Activated CD4-positive, alpha-beta T cell treated with anti-CD3 and anti-CD28 coated beads, Interleukin-2, amount 10 ng/mL, durations not matched to agents 7 days and 5 days (primary cell): ENCODE measurements around the gene PARD3B. TPM values are rescaled to one million over a fixed set of nuclear protein-coding genes. Genes with fewer than 3 reads are reported as not detected.

Experiments
- CTCF ChIA-PET: fragments of 350-600 bp; sonication (Branson Sonifier 250); formaldehyde crosslinking; loops from one replicate; lab custom pipeline; 2021; ENCODE audit warnings: antibody characterized with exemption; lab: Charles Lee
- POLR2A ChIA-PET: fragments of 350-600 bp; sonication (Branson Sonifier 250); formaldehyde crosslinking; loops from one replicate; lab custom pipeline; 2021; ENCODE audit warnings: antibody characterized with exemption; lab: Charles Lee
- DNase-seq: peaks from one replicate; pipeline ENCODE4 v3.0.0-alpha.2; 2020
- H3K27ac Mint-ChIP-seq: one replicate; pipeline ENCODE4 v1.8.0; 2021; ENCODE audit warnings: mild to moderate bottlenecking, moderate library complexity, mixed read lengths
- H3K27me3 Mint-ChIP-seq: one replicate; pipeline ENCODE4 v1.8.0; 2021; ENCODE audit warnings: mixed read lengths
- H3K36me3 Mint-ChIP-seq: one replicate; pipeline ENCODE4 v1.8.0; 2021; ENCODE audit warnings: low read depth, mixed read lengths
- H3K4me1 Mint-ChIP-seq: one replicate; pipeline ENCODE4 v1.8.0; 2021; ENCODE audit warnings: mixed read lengths
- H3K4me3 Mint-ChIP-seq: one replicate; pipeline ENCODE4 v1.8.0; 2021; ENCODE audit warnings: mild to moderate bottlenecking, moderate library complexity, mixed read lengths
- H3K9me3 Mint-ChIP-seq: one replicate; pipeline ENCODE4 v1.8.0; 2021; ENCODE audit warnings: mixed read lengths
- total RNA-seq, 2 experiments: library from RNA; stranded (reverse); gene quantifications; one replicate each; pipeline ENCODE4 v1.2.3, GENCODE V29; 2021

PARD3B gene
- total RNA-seq, 2 experiments from 2014 or later = 0.50 to 0.77 TPM

DNA sequence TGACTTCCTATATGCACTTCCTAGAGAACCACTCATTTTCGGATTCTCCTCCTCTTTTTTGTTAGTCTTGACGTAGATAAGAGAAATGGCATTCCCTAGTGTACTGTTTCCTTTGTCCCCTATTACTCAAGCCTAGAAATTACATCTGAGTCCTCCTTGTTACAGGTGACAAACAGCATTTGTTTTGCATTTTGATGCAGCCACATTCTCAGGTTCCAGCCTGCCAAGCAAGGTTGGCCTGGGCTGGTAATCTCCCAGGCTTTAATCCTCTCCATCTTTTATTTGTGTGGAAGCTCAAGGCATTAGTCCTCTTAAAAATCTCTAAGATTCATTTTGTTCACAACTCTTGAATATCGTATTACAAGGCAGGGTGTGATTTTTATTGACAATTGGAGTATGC is 819.0 kb downstream of the PARD3B start:
- POLR2A ChIA-PET = no interaction called here
- CTCF ChIA-PET = interaction anchor here (0.7 kb wide), 1 partner anchor 46 kb away, joined by 3 read pairs; no protein-coding TSS in a partner anchor

DNA sequence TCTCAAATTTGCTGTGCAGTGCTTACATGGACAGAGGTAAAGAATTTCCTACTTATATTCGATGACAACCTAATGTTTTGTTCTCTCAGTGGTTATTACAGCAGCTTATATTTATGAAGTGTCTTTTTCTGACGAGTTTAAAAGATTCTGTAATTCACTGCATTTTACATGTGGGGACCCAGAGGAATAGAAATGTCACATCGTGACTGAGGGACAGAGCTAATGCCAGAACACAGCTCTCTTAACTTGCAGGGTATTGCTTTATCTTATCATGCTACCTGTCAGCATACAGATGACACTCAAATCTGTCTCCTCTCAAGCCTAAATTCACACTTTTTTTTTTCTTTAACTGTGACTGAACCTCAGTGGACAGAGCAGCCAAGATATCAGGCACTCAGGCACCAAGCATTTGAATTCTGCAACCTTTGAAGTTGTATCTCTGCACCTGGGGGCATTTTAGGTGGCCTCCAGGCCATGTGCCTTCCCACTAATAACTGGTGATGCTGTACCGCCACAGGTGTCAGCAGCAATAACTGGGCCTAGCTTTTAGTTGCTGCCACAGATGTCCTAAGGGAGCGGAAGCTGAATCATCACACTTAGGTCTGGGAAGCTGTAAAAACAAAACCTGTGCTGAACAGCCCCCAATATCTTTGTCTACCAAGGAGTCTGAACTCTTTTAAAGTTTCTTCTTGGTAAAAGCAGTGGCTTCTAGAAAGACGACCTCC is 821.2 kb downstream of the PARD3B start:
- peaks cover 3% of the 10 kb centered on the region for H3K27me3 Mint-ChIP-seq

More for the DNA sequence above, 819.0 kb downstream of the PARD3B start:
- peaks cover 7% of the 10 kb centered on the region for H3K27me3 Mint-ChIP-seq
- no peaks in the 10 kb centered on the region for H3K4me1 Mint-ChIP-seq
- no peaks in the 10 kb centered on the region for H3K36me3 Mint-ChIP-seq
- DNase-seq = no peak
- no peak overlapping the region for H3K4me3 Mint-ChIP-seq
- no peaks in the 10 kb centered on the region for H3K9me3 Mint-ChIP-seq
- H3K27ac Mint-ChIP-seq = no peak overlapping the region

DNA sequence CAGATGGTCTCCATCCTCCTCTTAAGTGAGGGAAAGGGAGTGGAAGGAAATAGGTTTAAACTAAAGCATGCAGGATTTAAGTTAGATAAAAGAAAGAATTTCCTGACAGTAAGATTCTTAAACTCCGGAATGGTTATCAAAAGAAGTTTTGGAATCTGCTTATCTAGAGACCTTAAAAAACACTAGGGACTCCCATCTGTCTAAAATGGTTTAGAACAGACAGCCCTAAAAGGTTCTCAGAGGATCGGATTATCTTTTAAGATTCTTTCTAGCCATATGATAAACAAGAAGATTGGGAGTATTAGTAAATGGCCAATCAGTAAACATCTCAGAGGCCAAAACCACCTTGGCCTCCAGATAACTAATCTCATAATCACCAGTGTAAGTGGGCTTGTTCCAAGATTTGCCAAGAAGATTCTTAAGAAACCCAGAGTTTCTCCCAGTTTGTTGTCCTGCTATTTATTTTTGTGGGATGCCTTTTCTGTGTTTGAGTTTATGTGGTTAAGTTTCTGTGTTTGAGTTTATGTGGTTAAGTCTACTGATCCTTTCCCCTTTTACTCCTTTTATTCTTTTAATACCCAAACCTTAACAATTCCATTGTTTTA is 822.2 kb downstream of the PARD3B start:
- H3K9me3 Mint-ChIP-seq = peaks cover 2% of the 10 kb centered on the region
- peaks cover 3% of the 10 kb centered on the region for H3K27me3 Mint-ChIP-seq
- ChIA-PET CTCF (no interaction called here), POLR2A (no interaction called here)
- no peak for DNase-seq
- no peak overlapping the region for H3K27ac Mint-ChIP-seq
- peaks cover 4% of the 10 kb centered on the region for H3K4me1 Mint-ChIP-seq
- no peaks in the 10 kb centered on the region for H3K36me3 Mint-ChIP-seq
- no peak overlapping the region for H3K4me3 Mint-ChIP-seq

More for the DNA sequence above, 821.2 kb downstream of the PARD3B start:
- H3K4me3 Mint-ChIP-seq = no peak overlapping the region
- peaks cover 2% of the 10 kb centered on the region for H3K9me3 Mint-ChIP-seq
- no peaks in the 10 kb centered on the region for H3K36me3 Mint-ChIP-seq
- POLR2A ChIA-PET = interaction anchor here (0.6 kb wide), 1 partner anchor 1295 kb away, joined by 4 read pairs; no protein-coding TSS in a partner anchor
- no peak for DNase-seq
- CTCF ChIA-PET = no interaction called here
- no peak overlapping the region for H3K27ac Mint-ChIP-seq
- H3K4me1 Mint-ChIP-seq = no peaks in the 10 kb centered on the region

DNA sequence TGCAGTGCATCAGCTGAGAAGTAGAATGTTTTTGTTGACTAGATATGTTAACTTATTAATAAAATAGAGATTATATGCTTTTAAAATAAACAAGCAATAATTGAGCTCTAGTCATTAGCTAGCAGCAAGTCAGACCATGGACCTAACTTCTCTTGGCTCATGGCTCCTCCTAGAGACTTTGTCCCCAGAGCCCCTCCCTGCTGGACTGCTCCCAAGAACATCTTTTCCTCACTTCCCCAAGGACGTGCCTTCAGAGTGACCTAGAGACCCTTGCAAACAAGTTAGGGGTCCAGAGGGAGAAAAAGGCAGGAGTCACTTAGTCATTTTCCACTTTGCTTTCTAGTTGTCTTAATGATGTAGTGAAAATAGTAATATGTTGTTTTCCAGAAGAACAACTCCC is 824.5 kb downstream of the PARD3B start:
- Mint-ChIP-seq H3K27me3 (peaks cover 3% of the 10 kb centered on the region), H3K4me3 (no peak overlapping the region), H3K9me3 (peaks cover 2% of the 10 kb centered on the region), H3K4me1 (peaks cover 4% of the 10 kb centered on the region), H3K27ac (no peak overlapping the region), H3K36me3 (no peaks in the 10 kb centered on the region)
- no peak for DNase-seq
- POLR2A ChIA-PET = no interaction called here
- CTCF ChIA-PET = no interaction called here

DNA sequence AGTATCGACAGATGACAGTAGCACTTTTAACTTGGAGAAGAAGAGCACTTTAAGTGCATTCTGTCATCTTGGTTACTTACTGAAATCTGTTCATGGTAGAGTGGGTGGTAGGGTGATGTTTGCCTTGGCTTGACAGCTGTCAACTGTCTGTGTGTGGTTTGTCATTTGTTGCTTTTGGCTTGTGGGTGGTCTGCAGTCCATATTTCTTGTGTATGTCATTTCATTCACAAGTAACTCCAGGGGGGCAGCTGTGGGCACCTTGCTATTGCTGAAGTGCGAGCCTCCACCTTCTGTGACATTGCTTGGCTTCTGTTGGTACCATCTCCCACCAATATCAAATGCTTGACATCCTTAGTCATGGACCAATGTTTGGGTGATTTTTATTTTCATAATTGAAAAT is 825.5 kb downstream of the PARD3B start:
- peaks cover 4% of the 10 kb centered on the region for H3K4me1 Mint-ChIP-seq
- H3K4me3 Mint-ChIP-seq = no peak overlapping the region
- ChIA-PET CTCF (no interaction called here), POLR2A (no interaction called here)
- DNase-seq = no peak
- H3K27me3 Mint-ChIP-seq = peaks cover 3% of the 10 kb centered on the region
- H3K36me3 Mint-ChIP-seq = no peaks in the 10 kb centered on the region
- H3K9me3 Mint-ChIP-seq = peaks cover 2% of the 10 kb centered on the region
- H3K27ac Mint-ChIP-seq = no peak overlapping the region

DNA sequence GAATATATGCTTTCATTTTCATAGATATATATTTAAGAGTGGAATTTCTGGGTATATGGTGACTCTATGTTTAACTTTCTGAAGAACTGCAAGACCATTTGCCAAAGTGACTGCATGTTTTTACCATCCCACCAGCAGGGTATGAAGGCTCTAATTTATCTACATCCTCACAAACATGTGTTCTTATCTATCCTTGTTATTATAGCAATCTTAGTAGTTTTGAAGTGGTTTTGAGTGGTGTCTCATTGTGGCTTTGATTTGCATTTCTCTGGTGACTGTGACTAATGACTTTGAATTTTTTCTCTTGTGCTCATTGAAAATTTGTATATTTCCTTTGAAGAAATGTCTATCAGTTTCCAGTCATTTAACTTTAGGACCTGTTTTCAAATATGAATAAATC is 826.9 kb downstream of the PARD3B start:
- Mint-ChIP-seq H3K27ac (no peak overlapping the region), H3K36me3 (no peaks in the 10 kb centered on the region), H3K9me3 (peaks cover 2% of the 10 kb centered on the region), H3K4me3 (no peak overlapping the region), H3K27me3 (peaks cover 3% of the 10 kb centered on the region), H3K4me1 (peaks cover 4% of the 10 kb centered on the region)
- ChIA-PET CTCF (no interaction called here), POLR2A (no interaction called here)
- DNase-seq = no peak

DNA sequence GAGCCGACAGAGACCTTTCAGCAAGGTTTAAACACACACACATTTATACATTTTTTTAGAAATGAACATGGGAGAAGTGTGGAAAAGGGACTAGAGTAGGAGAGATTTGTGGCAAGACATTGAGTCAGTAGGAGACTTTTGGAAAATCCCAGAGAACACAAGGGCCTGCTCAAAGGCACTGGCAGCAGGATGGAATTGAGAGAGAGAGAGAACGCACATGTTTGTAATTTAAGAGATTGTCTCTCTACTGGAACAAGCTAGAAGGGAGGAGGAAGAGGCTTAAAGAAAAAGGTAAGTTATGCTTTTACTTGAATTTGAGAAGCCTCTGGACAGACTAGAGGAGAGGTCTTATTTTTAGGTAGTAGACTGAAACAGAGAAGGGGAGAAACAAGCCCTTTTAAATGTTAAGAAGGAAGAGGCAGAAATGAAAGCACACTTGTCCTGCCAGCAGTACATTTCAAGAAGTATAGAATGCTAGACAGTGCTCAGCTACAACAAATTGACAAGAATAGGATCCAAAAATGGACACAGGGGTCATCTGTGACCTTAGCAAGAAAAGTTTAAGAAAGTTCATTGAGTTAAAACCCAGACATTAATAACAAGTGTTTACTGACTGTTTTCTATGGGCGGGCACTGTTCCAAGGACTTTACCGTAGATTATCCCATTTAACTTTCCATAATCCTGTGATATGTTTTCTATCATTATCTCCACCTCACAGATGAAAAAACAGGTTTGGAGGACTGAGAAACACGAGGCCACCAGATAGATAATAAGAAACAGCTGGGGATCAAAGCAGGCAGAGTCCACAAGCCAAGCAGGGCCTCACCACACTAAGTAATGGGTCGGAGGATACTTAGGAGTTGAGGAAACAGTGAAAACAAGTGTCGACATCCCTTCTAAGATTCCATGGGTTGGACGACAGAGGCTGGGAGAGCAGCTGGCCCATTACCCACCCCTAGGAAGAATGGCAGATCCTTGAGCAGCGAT is 830.5 kb downstream of the PARD3B start:
- no peak overlapping the region for H3K27ac Mint-ChIP-seq
- peaks cover 4% of the 10 kb centered on the region for H3K4me1 Mint-ChIP-seq
- ChIA-PET CTCF (no interaction called here), POLR2A (no interaction called here)
- peaks cover 2% of the 10 kb centered on the region for H3K9me3 Mint-ChIP-seq
- DNase-seq = no peak
- H3K36me3 Mint-ChIP-seq = no peaks in the 10 kb centered on the region
- no peak overlapping the region for H3K4me3 Mint-ChIP-seq
- no peaks in the 10 kb centered on the region for H3K27me3 Mint-ChIP-seq

DNA sequence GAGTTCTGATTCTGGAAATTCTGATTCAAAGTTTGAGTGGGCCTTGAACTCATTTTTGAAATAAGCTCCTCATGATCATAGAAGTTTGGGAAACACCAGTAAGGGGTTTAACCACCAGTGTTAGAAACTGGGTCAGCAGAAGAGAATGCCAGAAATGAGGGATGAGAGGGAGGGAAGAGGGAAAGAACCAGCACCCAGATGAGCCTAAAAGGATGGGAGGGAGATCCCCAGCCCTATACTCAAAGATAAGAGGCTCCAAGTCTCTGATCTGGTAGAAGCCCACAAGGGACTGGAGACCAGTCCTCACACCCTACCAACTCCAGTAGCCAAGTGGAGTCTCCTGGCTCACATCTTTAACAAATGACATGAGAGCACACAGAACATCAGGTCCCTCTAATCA is 832.0 kb downstream of the PARD3B start:
- H3K4me3 Mint-ChIP-seq = no peak overlapping the region
- no peaks in the 10 kb centered on the region for H3K4me1 Mint-ChIP-seq
- H3K36me3 Mint-ChIP-seq = no peaks in the 10 kb centered on the region
- no peaks in the 10 kb centered on the region for H3K9me3 Mint-ChIP-seq
- H3K27ac Mint-ChIP-seq = no peak overlapping the region
- H3K27me3 Mint-ChIP-seq = no peaks in the 10 kb centered on the region
- no peak for DNase-seq
- POLR2A ChIA-PET = interaction anchor here (0.6 kb wide), 1 partner anchor 459 kb away, joined by 4 read pairs; no protein-coding TSS in a partner anchor
- CTCF ChIA-PET = interaction anchor here (0.7 kb wide), 1 partner anchor 14 kb away, joined by 3 read pairs; no protein-coding TSS in a partner anchor

DNA sequence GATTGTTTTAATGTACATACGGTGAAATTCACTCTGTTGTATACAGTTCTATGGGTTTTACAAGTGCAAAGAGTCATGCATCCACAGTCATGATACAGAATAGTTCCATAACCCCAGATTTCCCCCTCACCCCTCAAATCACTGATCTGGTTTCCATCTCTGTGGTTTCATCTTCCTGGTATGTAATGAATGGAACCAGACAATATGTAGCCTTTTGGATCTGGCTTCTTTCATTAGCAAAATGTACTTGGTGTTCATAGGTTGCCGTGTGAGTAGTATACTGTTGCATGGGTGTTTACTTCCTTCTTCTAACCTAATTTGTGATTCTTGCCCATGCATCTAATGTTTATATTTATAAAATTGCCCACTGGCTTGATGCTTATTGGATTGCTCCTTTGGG is 838.3 kb downstream of the PARD3B start:
- H3K27ac Mint-ChIP-seq = no peak overlapping the region
- peaks cover 9% of the 10 kb centered on the region for H3K27me3 Mint-ChIP-seq
- ChIA-PET CTCF (no interaction called here), POLR2A (interaction anchor here (0.6 kb wide), 1 partner anchor 434 kb away, joined by 4 read pairs; no protein-coding TSS in a partner anchor)
- no peaks in the 10 kb centered on the region for H3K9me3 Mint-ChIP-seq
- H3K4me3 Mint-ChIP-seq = no peak overlapping the region
- H3K36me3 Mint-ChIP-seq = no peaks in the 10 kb centered on the region
- DNase-seq = no peak
- H3K4me1 Mint-ChIP-seq = no peaks in the 10 kb centered on the region

DNA sequence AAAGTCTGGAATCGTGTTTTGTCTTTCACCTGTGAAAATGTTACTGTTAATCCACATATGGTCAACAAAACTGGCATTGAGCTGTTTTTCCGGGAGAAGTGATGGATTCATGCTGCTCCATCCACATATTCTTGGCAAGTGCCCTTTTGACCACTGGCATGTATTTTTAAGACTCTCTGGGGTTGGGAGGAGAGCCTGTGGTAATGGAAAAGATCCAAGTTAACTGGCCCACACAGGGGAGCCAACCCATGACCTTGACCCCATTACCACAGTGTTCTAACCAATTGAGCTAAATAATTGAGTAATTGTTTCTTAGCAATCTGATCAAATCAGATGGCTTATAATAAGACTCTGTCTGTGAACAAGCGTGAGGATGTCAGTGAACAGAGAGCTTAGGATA is 840.8 kb downstream of the PARD3B start:
- CTCF ChIA-PET = interaction anchor here (0.7 kb wide), 2 partner anchors 207 to 230 kb away, joined by 3 read pairs; no protein-coding TSS in a partner anchor
- Mint-ChIP-seq H3K27ac (no peak overlapping the region), H3K36me3 (no peaks in the 10 kb centered on the region), H3K27me3 (peaks cover 9% of the 10 kb centered on the region), H3K9me3 (no peaks in the 10 kb centered on the region), H3K4me3 (no peak overlapping the region), H3K4me1 (no peaks in the 10 kb centered on the region)
- no peak for DNase-seq
- POLR2A ChIA-PET = no interaction called here

DNA sequence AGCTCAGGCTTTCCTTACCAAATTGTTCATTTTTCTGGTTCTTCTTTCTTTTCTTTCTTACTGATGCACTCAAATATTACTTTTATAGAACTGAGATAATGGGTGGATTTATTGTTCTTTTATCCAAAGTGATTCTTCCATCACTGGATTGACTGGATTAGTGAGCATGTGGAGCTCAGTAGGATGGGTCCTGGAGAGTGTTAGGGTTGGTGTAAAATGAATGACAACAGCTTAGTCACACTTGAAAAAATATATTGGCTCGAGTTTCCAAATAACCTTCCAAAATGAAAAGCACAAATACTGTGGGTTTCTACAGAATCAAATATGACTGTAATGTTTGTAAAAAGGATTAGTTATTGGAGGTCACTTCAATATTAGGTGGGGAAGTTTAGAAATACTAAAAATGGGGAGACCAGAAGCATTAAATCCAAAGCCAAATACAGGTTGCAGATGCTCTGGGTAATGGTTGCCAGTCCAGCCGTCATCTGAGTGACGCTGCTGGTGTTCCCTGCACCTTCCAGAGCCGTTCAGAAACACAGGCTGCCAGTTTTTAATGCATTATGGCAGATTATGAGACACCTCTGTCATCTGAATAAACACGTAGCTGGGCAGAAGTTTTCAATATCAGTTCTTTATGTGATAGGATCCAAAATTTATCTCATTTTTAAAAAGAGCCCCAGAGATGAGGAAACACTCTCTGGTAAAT is 842.2 kb downstream of the PARD3B start:
- no peak for DNase-seq
- POLR2A ChIA-PET = no interaction called here
- no peak overlapping the region for H3K4me3 Mint-ChIP-seq
- CTCF ChIA-PET = no interaction called here
- peaks cover 9% of the 10 kb centered on the region for H3K27me3 Mint-ChIP-seq
- H3K9me3 Mint-ChIP-seq = no peaks in the 10 kb centered on the region
- H3K36me3 Mint-ChIP-seq = no peaks in the 10 kb centered on the region
- H3K4me1 Mint-ChIP-seq = no peaks in the 10 kb centered on the region
- no peak overlapping the region for H3K27ac Mint-ChIP-seq

DNA sequence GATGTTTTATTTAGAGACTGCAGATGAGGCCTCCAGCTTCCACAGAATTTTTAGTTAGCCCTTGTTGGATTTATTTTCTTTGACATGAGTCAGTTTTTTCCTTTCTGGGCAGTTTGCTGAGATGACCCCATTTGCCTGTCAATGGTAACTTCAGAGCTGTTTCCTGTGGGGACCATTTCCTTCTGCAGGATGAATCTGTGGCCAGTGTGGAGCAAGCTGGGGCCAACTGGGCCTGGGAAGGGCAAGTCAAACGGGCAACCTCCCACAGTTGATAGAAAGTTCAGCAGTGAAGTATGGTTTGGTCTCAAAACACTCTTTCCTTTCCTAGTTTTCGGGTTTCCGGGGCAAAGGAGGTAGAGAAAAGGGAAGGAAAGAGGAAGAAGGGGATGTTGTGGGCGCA is 845.6 kb downstream of the PARD3B start:
- Mint-ChIP-seq H3K9me3 (no peaks in the 10 kb centered on the region), H3K27ac (no peak overlapping the region), H3K36me3 (no peaks in the 10 kb centered on the region), H3K27me3 (peaks cover 6% of the 10 kb centered on the region), H3K4me1 (no peaks in the 10 kb centered on the region), H3K4me3 (no peak overlapping the region)
- POLR2A ChIA-PET = no interaction called here
- no peak for DNase-seq
- CTCF ChIA-PET = no interaction called here
